C4-2B (cell line): ENCODE results near the gene MKLN1.
A peak's percentile ranks its signal among the peaks of the same experiment; 100 is the strongest.

Source experiments
- H3K27ac ChIP-seq: fragments of 450-650 bp; 2 replicates; pipeline ENCODE4 v1.5.1; 2017
- ZFX ChIP-seq: fragments of 450-650 bp; IDR thresholded peaks from 2 replicates; pipeline ENCODE4 v1.6.1; 2017
- TF ChIP-seq, protein P1 (sequence below): fragments of 450-650 bp; conservative IDR thresholded peaks from 2 replicates; pipeline ENCODE4 v1.5.1; 2017; ENCODE audit warnings: mild to moderate bottlenecking

The MKLN1 gene

DNA sequence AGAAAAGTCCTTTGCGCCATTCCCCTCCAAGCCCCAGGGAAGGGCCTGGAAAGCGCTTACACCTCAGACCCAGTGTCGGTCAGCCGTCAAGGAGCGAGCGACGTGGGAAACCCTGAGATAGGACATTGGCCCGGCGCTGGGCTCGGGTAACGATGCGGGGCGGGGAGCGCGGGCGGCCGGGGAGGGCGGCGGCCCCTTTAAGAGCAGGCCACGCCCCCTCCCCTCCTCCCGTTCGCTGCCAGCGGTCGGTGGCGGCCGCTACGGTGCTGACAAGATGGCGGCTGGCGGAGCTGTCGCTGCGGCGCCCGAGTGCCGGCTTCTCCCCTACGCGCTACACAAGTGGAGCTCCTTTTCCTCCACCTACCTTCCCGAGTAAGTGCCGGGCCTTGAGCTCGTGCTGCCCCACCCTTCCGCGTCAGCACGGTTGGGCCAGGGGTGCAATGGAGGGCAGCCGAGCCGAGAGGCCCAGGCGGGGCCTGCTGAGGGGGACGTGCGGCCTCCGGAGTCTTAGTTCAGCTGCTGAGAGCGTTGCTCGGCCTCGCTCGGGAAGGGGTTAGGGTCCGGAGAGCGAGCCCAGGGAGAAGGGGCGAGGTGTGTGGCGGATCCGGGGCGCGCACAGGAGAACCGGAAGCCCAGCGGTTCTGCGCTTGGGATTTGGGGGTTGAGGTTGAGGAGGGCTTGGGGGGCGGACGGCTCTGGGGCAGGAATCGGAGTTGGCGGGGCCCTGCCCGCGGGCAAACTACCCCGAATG lies at the start of gene MKLN1:
TSS of gene MKLN1 (plus strand) at position 251 of the 751 bp plus-strand sequence. CDS start at position 275, 24 bp downstream.
- TF ChIP-seq, protein P1, sequence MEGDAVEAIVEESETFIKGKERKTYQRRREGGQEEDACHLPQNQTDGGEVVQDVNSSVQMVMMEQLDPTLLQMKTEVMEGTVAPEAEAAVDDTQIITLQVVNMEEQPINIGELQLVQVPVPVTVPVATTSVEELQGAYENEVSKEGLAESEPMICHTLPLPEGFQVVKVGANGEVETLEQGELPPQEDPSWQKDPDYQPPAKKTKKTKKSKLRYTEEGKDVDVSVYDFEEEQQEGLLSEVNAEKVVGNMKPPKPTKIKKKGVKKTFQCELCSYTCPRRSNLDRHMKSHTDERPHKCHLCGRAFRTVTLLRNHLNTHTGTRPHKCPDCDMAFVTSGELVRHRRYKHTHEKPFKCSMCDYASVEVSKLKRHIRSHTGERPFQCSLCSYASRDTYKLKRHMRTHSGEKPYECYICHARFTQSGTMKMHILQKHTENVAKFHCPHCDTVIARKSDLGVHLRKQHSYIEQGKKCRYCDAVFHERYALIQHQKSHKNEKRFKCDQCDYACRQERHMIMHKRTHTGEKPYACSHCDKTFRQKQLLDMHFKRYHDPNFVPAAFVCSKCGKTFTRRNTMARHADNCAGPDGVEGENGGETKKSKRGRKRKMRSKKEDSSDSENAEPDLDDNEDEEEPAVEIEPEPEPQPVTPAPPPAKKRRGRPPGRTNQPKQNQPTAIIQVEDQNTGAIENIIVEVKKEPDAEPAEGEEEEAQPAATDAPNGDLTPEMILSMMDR = no peak
- TF ChIP-seq ZFX = peak; percentile 99
- peak within 1 kb of the TSS; percentile 98 for H3K27ac ChIP-seq

DNA sequence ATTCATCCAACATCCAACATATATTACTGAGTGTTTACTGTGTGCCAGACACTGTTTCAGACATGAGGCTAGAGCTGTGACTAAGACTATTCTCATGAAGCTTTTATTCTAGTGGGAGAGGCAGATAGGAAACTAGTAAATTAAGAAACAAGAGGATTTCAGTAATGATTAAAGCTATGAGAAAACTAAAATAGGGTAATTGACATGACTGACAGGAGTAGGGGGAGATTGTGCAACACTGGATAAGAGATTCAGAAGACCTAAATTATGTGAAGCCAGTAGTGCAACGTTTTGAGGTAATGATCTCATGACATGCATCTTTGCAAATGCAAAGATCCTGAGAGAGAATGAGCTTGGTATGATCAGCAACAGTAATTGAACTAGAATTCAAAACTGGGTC lies 48.6 kb upstream of the MKLN1 start:
- H3K27ac ChIP-seq = no peak overlapping the region
- no peak for TF ChIP-seq ZFX
- TF ChIP-seq, protein P1 = no peak

DNA sequence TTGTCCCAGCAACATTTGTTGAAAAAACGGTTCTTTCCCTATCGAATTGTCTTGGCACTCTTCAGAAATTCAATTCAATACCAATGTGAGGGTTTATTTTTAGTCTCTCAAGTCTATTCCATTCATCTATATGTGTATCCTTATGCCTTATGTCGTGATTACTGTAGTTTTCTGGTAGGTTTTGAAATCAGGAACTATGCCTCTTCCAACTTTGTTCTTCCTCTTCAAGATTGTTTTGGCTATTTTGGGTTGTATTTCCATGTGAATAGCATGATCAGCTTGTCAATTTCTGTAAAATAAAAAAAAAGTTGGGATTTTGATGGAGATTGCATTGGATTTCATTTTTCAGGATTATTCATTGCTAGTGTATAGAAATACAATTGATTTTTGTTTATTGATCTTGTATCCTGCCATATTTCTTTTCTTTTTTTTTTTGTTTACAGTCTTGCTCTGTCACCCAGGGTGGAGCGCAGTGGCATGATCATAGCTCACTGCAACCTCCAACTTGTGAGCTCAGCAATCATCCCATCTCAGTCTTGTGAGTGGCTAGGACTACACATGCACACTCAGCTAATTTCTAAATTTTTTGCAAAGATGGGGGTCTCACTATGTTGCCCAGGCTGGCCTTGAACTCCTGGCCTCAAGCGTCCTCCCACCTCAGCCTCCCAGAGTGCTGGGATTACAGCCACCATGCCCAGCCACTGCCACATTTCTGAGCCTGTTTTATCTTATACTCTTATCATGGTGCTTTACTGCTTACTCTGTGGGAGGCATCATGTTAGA lies 46.2 kb upstream of the MKLN1 start:
- no peak for TF ChIP-seq ZFX
- TF ChIP-seq, protein P1 = no peak
- H3K27ac ChIP-seq = no peak overlapping the region

DNA sequence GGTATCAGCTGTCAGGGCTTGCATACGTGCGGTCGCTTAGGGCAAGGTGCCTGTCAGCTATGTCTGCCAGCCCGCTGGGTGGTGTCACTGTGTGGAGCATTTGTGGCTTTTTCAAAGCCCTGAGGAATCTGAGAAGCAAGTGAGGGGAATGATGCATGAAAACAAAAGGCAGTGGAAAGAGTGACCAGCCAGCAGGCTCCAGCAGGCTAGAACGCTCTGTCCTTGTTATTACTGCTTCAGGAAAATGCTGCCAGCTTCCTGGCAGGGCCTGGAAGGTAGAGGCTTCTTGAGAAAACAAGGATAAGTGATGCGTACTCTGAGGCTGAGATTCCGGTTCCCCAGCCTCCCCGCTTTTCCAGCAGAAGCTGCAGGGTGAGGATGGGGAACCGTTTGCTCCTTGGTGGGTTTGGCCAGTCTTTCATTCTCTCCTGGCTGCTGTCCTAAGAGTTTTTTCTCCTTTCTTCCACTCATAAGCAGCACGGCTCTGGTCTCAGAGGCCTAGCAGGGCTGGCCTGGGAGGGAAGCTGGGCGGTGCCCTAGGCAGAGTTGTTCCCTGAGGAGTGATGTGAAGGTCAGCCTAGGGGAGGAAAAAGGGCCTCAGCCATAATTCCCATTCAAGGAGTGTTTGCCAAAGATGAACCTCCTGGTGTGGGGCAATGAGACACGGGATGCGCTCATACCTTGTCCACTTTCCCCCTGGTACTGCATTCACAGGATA lies 42.8 kb upstream of the MKLN1 start:
- peak overlapping the region; percentile 70 for H3K27ac ChIP-seq
- TF ChIP-seq ZFX = peak; percentile 30; the same call in 1 of the 2 replicates
- TF ChIP-seq, protein P1 = no peak; the same call in 1 of the 2 replicates

DNA sequence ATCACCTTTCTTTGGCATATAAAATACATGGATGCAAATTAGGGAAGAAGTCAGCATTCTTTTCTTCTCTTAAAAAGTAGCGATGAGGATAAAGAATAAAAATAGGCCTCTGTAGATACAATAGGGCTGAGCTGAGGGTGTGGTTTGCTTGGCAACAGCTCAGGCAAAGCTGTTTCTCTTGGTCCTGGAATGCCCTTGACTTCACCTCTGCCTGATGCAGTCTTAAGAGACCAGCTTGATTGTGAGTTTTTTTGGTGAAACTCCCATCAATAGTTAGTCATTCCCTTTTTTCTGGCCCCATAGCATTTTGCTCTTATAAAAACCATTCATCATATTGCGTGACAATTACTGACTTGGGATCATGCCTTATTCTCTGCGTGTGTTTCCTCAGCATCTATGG lies 42.1 kb upstream of the MKLN1 start:
- no peak for TF ChIP-seq ZFX
- TF ChIP-seq, protein P1 = no peak
- peak overlapping the region; percentile 70 for H3K27ac ChIP-seq

DNA sequence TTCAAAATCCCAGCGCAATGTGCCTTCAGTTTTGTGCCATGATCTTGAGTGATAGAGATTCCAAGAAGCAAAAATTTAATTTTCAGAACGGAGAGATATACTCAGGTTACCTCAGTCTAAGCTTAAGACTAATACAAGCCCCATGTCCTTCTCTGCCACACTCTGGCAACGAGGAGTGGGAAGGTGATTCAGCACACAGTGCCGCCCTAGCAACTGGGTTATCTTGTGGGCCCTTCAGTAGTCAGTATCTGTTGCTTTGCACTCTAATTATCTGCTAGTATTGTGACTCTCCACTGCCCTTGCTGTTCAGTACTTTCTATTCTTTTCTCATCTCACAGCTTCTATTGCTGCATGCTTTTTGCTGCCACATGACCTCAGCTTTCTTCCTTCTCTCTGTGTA lies 39.2 kb upstream of the MKLN1 start:
- TF ChIP-seq ZFX = no peak
- TF ChIP-seq, protein P1 = no peak
- H3K27ac ChIP-seq = no peak overlapping the region
